GM21360 (cell line): ENCODE measurements around the gene MRPL23.

Source experiments
- ATAC-seq: cut with Tn5 transposase; IDR thresholded peaks from one replicate; pipeline ENCODE4 v1.9.1; 2021; ENCODE audit warnings: mild to moderate bottlenecking, moderate library complexity; ENCODE audit not compliant: unreplicated experiment

Gene MRPL23

DNA sequence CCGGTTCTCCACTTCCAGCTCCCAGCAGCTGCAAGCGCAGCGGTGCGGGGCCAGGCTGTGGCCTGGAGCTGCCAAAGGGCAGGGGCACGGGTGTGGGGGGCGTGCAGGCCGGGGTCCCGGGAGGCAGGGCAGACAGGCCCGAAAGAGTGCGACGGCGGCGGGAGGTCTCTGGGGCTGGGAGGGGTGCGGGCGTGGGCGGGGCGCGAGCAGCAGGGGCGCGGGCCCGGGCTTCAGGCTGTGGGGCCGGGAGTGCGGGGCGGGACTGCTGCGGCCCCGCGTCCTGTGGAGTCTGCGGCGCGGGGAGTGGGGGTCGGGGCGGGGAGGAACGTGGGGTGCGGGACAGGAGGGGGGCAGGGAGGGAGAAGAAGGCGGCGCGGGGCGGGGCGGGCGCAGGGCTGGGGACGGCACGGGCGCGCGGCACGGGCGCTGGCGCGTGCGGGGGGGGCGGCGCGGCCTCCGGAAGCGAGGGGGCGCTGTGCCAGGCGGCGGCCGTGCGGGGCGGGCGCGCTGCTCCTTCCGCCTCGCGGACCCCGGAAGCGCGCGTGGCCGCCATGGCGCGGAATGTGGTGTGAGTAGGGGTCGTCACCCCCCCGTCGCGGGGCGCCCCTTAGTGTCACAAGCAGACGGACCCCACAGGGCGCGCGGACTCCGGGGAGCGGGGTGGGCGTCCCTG lies at the start of gene MRPL23:
Gene MRPL23 (plus strand): TSS at position 521 of the 673 bp plus-strand sequence. CDS start 31 bp downstream, at position 552.
- peak; percentile 60 for ATAC-seq

- no peak for ATAC-seq
Measured at GRCh38 chr11:1899090-1899489, 48.0 kb upstream of the MRPL23 start.

GRCh38 chr11:1899686-1900085 lies 47.4 kb upstream of the MRPL23 start:
- no peak for ATAC-seq

- ATAC-seq = no peak
Measured at GRCh38 chr11:1906181-1906580, 41.0 kb upstream of the MRPL23 start.

- no peak for ATAC-seq
Measured at GRCh38 chr11:1906611-1907423, 40.3 kb upstream of the MRPL23 start.

DNA sequence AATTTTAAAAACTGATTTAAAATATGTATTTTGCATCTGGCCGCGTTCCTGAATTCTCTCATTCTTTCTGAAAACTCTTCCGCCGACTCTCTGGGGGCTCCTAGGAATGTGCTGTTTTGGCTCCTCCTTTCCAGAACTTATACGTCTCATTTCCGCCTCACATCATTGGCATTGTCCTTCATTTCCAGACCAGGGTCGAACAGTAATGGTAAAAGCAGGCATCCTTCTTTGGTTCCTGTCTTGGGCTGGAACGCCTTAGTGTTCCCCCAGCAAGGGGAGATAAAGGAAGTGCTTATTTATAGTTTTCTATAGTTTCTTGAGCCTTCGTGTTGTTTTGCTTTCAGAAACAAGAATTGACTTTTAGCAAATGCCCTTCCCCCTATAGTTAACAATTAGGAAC lies 38.5 kb upstream of the MRPL23 start:
- no peak for ATAC-seq

- ATAC-seq = no peak
Measured at GRCh38 chr11:1909524-1909923, 37.6 kb upstream of the MRPL23 start.

DNA sequence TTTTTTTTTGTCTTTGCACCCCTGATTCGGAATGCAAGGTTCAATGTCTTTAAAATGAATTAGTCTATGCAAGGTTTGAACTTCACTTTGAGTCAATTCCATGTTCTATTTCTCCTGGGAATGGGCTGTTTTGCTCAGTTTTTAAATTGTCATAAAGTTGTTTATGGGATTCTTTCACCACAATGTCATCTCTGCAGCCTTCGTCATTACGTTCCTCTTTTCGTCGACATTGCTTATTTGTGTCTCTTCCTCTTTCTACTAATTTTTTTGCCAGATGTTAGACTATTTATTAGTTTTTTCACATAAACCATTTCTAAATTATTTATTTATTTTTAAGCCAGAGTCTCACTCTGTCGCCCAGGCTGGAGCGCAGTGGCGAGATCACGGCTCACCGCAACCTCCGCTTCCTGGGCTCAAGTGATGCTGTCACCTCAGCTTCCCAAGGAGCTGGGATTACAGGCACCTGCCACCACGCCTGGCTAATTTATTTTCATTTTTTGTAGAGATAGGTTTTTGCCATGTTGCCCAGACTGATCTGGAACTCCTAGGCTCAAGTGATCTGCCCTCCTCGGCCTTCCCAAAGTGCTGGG lies 34.7 kb upstream of the MRPL23 start:
- no peak for ATAC-seq

DNA sequence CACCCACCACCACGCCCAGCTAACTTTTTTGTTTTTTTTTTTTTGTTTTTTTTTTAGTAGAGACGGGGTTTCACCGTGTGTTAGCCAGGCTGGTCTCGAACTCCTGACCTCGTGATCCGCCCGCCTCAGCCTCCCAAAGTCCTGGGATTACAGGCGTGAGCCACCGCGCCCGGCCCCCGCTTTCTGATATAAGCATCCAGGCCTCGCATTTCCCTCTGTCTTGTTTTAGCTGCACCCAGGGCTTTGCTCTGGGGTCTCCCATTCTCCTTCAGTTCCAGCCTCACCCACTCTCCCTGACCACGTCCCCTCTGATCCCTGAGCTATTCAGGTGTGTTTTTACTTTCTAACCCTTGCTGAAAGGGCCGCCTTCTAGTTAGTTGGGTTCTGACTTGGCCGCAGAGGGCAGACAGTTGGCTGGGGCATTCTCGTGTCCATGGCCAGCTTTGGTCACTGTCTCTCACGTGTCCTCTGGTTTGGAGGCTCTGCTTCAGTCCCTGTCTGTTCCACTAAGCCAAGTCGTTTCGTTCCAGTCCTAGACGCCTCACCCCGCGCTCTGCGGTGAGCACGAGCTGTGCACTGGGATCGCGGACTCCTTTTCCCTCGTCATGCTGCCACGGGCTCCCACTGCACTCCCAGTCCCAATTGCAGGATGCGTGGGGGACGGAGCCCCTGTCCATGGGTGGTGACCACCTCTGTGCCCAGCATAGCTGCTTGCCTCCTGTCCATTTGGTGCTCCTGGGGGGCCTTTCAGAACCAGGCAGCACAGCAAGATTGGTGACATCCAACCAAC lies 33.7 kb upstream of the MRPL23 start:
- no peak for ATAC-seq

- no peak for ATAC-seq
Measured at GRCh38 chr11:1915795-1916131, 31.4 kb upstream of the MRPL23 start.

DNA sequence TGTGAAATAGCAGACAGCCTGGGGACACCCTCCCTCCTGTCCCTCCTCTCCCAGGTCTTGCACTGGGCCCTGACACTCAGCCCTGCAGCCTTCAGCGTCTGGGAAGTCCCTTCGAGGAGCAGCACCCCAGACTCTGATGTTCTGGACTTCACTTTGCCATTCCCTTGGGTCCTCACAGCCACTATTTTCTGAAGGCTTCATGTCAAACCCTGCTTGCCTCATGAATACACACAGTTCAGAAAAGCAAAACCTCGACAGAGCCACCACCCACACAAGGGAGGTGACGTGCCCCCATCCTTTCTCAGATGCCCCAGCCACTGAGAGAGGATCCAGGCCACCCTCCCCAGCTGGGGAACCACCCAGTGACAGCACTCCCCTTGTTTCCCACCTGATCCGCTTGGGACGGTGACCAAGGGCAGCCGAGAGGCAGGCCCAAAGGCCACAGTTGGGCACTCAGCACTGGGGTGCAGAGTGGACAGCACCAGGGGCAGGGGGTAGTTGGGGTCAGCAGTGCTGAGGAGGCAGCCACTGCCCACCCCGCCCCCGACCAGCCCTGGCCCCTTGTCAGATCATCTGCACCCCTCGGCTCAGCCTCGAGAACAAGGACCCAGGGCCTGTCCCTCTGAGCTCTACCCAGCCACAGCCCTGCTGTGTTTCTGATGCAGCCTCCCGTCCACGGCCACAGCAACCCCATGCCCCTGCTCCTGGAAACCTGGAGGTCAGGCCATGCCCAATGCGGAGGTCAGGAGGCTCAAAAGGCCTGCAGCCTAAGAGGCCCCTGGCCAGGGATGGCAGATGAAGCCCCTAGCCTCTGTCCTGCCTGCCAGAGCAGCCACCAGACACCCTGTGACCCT lies 30.8 kb upstream of the MRPL23 start:
- no peak for ATAC-seq

DNA sequence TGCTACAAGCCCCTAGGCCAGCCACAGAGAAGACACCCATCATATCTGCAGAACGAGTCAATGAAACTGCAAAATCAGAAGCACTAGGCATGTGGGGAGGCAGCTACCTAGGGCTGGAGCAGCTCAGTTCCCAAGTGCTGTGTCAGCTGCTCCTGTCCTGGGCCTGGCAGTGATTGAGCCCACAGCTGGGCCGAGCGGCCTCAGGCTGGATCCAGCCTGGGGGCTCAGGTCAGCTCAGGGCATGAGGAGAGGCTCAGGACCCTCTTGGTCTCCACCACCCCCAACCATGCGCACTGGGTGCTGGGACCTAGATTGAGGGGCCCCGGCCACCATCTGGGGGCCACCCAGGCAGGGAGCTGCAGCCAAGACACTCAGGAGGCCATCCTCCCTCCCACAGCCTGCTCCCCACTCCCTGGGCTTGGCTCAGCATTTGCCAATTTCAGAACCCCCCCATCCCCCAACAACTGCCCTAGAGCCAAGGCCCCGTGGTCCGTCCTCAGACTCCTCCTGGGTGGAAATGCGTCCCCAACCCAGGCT lies 30.1 kb upstream of the MRPL23 start:
- ATAC-seq = no peak

DNA sequence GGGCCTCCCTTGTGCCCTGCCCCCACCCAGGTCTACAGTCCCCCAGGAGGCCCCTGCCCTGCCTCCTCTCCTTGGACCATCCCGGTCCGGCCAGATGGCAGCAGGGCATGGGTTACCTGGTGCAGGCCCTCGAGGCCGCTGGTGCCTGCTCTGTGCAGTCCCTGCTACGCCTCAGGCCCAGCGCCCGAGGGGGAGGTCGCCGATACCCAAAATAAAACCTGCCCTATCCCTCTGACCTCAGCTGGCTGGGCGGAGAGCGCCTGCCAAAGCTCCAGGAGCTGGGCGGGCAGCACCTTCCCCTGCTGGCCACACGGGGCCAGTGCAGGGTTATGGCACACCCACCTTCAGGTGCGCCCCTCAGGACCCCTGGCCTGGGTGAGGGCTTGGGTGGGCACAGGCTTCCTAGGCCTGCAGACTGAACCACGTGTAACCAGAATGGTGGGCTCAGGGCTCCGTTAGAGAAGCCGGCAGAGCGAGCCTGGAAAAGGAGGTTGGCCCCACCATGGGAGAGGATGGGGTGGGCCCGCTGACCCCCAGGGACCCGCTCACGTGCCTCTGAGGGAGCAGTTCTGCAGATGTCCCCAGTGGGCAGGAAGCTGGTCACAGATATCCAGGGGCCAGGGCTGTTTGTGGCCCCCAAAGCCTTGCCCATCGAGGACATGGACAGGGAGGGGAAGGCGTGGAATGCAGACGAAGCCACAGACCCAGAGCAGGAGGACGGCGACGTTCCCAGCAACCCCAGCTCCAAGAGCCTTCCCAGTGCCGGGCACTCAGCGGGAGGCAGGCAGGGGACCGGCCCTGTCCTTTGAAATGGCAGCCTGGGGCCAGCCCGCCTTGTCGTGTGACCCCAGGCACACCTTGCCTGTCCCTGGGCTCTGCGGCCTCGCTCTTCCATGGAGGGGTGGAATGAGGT lies 29.4 kb upstream of the MRPL23 start:
- ATAC-seq = no peak

GRCh38 chr11:1918436-1919315 lies 28.5 kb upstream of the MRPL23 start:
- no peak for ATAC-seq

DNA sequence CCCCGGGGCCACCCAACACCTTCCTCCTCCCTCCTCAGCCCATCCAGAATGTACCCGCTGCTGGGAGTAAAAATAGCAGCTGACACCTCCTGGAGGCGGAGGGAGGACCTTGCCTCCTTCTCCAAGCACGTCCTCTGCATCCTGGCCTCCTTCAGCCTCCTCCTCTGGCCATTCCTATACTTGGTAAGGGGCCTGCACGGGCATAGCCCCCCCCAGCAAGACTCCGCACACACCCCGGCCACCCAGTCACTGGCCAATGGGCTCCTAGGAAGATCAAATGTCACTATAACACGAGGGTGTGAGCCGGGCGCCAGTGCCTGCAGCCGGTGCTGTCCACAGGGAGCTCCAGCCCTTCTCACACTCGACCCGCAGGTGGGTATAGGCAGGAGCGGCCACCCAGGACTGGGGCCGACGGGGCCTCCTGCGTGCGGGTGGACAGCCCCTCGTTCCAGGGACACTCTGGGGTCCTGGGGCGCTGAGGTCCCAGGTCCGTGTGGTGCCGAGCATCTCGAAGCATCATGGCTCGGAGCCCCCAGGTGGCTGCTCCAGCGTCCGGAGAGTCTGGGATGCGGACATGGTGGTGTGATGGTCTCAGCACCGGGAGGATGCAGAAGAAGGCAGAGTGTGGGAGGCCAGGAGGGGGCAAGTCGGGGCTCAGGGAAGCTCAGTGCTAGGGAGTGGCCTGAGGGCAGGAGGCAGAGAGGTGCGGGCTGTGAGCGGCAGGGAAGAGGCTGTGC lies 27.6 kb upstream of the MRPL23 start, which contains the start of gene TNNT3:
Gene TNNT3 (plus strand): TSS at position 313 of the 737 bp plus-strand sequence. CDS start 3,172 bp downstream, outside the sequence.
- ATAC-seq = no peak

DNA sequence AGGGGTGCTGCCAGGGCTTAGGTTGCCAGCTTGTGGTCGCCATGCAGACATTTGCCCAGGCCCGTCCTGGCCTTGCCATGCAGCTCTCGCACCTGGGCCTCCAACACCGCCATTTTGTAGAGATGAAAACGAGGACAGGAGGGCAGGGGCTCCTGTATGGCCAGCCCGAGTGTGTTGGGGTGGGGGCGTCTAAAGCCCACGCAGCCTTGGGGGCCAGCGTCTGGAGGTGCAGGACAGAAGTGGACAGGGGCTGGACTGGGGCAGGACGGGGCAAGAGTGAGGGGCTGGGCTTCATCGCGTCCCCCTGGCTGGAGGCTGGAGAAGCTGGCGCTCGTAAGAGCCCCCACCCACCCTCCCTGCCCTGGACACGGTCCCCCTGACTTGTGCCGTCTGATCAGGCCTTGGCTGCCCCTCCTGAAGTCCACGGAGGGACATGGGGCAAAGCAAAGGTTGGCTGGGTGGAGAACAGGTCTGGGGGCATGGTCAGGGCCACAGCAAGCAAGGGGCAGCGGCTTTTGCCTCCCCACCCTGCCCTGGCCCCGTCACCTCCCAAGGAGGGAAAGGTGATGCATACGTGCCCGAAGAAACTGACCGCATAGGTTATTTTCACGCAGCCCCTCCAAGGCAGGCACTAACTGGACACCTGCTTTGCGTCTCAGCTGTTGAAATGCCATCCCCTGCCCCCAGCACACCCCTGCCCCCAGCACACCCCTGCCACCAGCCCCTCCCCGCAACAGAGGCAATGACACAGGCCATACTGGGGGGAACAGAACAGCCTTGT lies 26.8 kb upstream of the MRPL23 start:
- ATAC-seq = no peak
